Endothelial cell of umbilical vein (primary cell): ENCODE measurements around the gene FNBP1L. TPM values are rescaled to one million over a fixed set of nuclear protein-coding genes. Genes with fewer than 3 reads are reported as not detected.

Experiments used
- BruUV-seq: library from RNA; stranded (reverse); fragments of 400-500 nt; replicated peaks from 2 replicates; lab custom pipeline; 2021; lab: Mats Ljungman, UMichigan
- CTCF ChIA-PET: fragments of 300-600, 350-600 bp; sonication (Branson Sonifier 250); formaldehyde crosslinking; loops from one replicate; lab custom pipeline; 2021; ENCODE audit warnings: antibody characterized with exemption, inconsistent platforms; lab: Charles Lee
- POLR2A ChIA-PET: fragments of 300-600, 350-600 bp; sonication (Branson Sonifier 250); formaldehyde crosslinking; loops from one replicate; lab custom pipeline; 2021; ENCODE audit warnings: antibody characterized with exemption, inconsistent platforms; lab: Charles Lee
- DNase-seq: peaks from one replicate; pipeline ENCODE4 v3.0.0-alpha.2; 2011; ENCODE audit warnings: low read depth, low spot score
- FAIRE-seq: peaks from 2 replicates; lab custom pipeline; 2011; peaks lifted over from hg19 to GRCh38; lab: Jason Lieb, UNC
- H2AFZ ChIP-seq: 2 replicates; pipeline ENCODE4 v1.6.0; 2012; ENCODE audit warnings: low read depth, low read length, control low read depth, inconsistent platforms
- H3K27ac ChIP-seq: 2 replicates; pipeline ENCODE4 v1.5.1; 2011; ENCODE audit warnings: low read depth, mild to moderate bottlenecking, control low read depth, low read length, moderate library complexity; ENCODE audit not compliant: insufficient read depth
- H3K27me3 ChIP-seq, 2 experiments: 2 replicates each; pipeline versions ENCODE4 v1.6.0 to v1.6.1; 2011; ENCODE audit warnings: low read length in 2 of 2, mixed read lengths in 1 of 2; ENCODE audit not compliant: control insufficient read depth in 2 of 2, insufficient read depth in 2 of 2
- H3K36me3 ChIP-seq, 2 experiments: 2 replicates in 1 of 2; 3 replicates in 1 of 2; pipeline ENCODE4 v1.5.1; 2011; ENCODE audit warnings: low read length in 2 of 2, mild to moderate bottlenecking in 1 of 2, moderate library complexity in 1 of 2; ENCODE audit not compliant: control insufficient read depth in 2 of 2, insufficient read depth in 2 of 2; ENCODE audit errors: extremely low read depth in 1 of 2
- H3K4me1 ChIP-seq: 3 replicates; pipeline ENCODE4 v1.5.1; 2011; ENCODE audit warnings: mild to moderate bottlenecking, low read length; ENCODE audit not compliant: control insufficient read depth, insufficient read depth; ENCODE audit errors: extremely low read depth
- H3K4me2 ChIP-seq: 2 replicates; pipeline ENCODE4 v1.6.1; 2011; ENCODE audit warnings: low read length, control low read depth, mixed read lengths; ENCODE audit not compliant: insufficient read depth
- H3K4me3 ChIP-seq, 3 experiments: fragments of 200-600 bp in 1 of 3; sonication (generic), shearing (Covaris generic) in 1 of 3; replicated peaks in 1 of 3; 2 replicates each; pipeline ENCODE4 v1.5.1; 2011 to 2016; ENCODE audit warnings: control low read depth in 3 of 3, low read length in 3 of 3, mild to moderate bottlenecking in 2 of 3, inconsistent platforms in 1 of 3, low read depth in 1 of 3, moderate library complexity in 1 of 3; ENCODE audit not compliant: insufficient read depth in 1 of 3
- H3K79me2 ChIP-seq: 2 replicates; pipeline ENCODE4 v1.6.0; 2012; ENCODE audit warnings: low read length, inconsistent platforms; ENCODE audit not compliant: control insufficient read depth, insufficient read depth
- H3K9ac ChIP-seq: replicated peaks from 2 replicates; pipeline ENCODE3; 2011; ENCODE audit warnings: low read length, control low read depth; ENCODE audit not compliant: insufficient read depth; ENCODE audit errors: extremely low read depth
- H3K9me1 ChIP-seq: replicated peaks from 3 replicates; pipeline ENCODE4 v1.6.0; 2011; ENCODE audit warnings: mild to moderate bottlenecking, low read length; ENCODE audit not compliant: control insufficient read depth, insufficient read depth; ENCODE audit errors: extremely low read depth
- H3K9me3 ChIP-seq: replicated peaks from 2 replicates; pipeline ENCODE4 v1.5.1; 2012; ENCODE audit warnings: low read length, inconsistent platforms; ENCODE audit not compliant: control insufficient read depth, insufficient read depth
- H4K20me1 ChIP-seq: replicated peaks from 2 replicates; pipeline ENCODE3; 2011; ENCODE audit warnings: mild to moderate bottlenecking, low read length; ENCODE audit not compliant: control insufficient read depth, insufficient read depth; ENCODE audit errors: extremely low read depth
- CTCF ChIP-seq, 2 donors: IDR thresholded peaks; 1 replicate in 1 of 2; 2 replicates in 1 of 2; pipeline ENCODE4 v1.5.1; 2011; ENCODE audit warnings: low read length in 2 of 2, mild to moderate bottlenecking in 2 of 2, moderate library complexity in 2 of 2, control low read depth in 1 of 2, inconsistent platforms in 1 of 2, low read depth in 1 of 2; ENCODE audit not compliant: insufficient read depth in 1 of 2; ENCODE audit errors: extremely low read depth in 1 of 2
- EZH2 ChIP-seq: IDR thresholded peaks from 2 replicates; pipeline ENCODE4 v1.6.1; 2012; ENCODE audit warnings: borderline replicate concordance, low read depth, mild to moderate bottlenecking, moderate library complexity, low read length, inconsistent platforms; ENCODE audit not compliant: severe bottlenecking
- FOS ChIP-seq: IDR thresholded peaks from 2 replicates; pipeline ENCODE4 v1.6.1; 2011; ENCODE audit warnings: mild to moderate bottlenecking, low read length, moderate library complexity, borderline replicate concordance; ENCODE audit not compliant: insufficient read depth
- GATA2 ChIP-seq: IDR thresholded peaks from 2 replicates; pipeline ENCODE4 v1.7.0; 2011; ENCODE audit warnings: low read depth, mild to moderate bottlenecking, moderate library complexity, mixed read lengths, low read length; ENCODE audit not compliant: insufficient read length, insufficient read depth
- JUN ChIP-seq: IDR thresholded peaks from 2 replicates; pipeline ENCODE4 v1.6.1; 2011; ENCODE audit warnings: borderline replicate concordance, low read depth; ENCODE audit not compliant: insufficient read length, insufficient read depth
- MAX ChIP-seq: IDR thresholded peaks from 2 replicates; pipeline ENCODE4 v1.6.1; 2011; ENCODE audit not compliant: insufficient read depth, insufficient read length
- MYC ChIP-seq: IDR thresholded peaks from one replicate; pipeline ENCODE4 v1.6.1; 2011; ENCODE audit warnings: mild to moderate bottlenecking, low read depth, low read length
- POLR2A ChIP-seq: IDR thresholded peaks from 2 replicates; pipeline ENCODE4 v1.6.1; 2012; ENCODE audit warnings: low read depth, mild to moderate bottlenecking, control low read depth, low read length
- POLR2AphosphoS5 ChIP-seq: IDR thresholded peaks from 2 replicates; pipeline ENCODE4 v1.6.1; 2012; ENCODE audit warnings: low read depth, mild to moderate bottlenecking, control low read depth, low read length, moderate library complexity; ENCODE audit not compliant: insufficient read depth
- dilution Hi-C: fragments of 300-500 bp; cut with MboI; formaldehyde crosslinking; loops from one replicate; pipeline ENCODE4 v1.15.0; 2019; ENCODE audit warnings: low sequenced_read_pairs; ENCODE audit not compliant: extremely low pct_ligation_motif_present
- intact Hi-C: fragments of 100-400 bp; cut with micrococcal nuclease; formaldehyde crosslinking; loops from one replicate; pipeline ENCODE4 v1.10.0; 2022
- polyA plus RNA-seq, 4 experiments: library from polyadenylated mRNA; depleted of rRNA in 3 of 4; stranded (reverse) in 3 of 4; unstranded in 1 of 4; fragments of >200 nt; gene quantifications; 2 replicates each; pipeline versions ENCODE4 v1.2.1 to v1.2.3, GENCODE V29; 2011 to 2012; ENCODE audit warnings: missing spikeins in 1 of 4
- total RNA-seq: library from RNA; stranded (reverse); gene quantifications from 2 replicates; pipeline ENCODE4 v1.2.3, GENCODE V29; 2021

Gene FNBP1L
- total and polyA plus RNA-seq, 2 donors (not counting 3 experiments of a cell fraction or from before 2014, with no cell fraction given), result 28.1 to 56.4 TPM

- no peak overlapping the region for H3K4me3 ChIP-seq
- no peak overlapping the region for H3K27ac ChIP-seq
- no TSS peak for BruUV-seq
- no peak for DNase-seq
- no peaks in the 10 kb centered on the region for H3K27me3 ChIP-seq
- H3K9ac ChIP-seq, result no peak overlapping the region
- POLR2A ChIA-PET, result no interaction called here
- CTCF ChIA-PET, result no interaction called here
- dilution Hi-C loops (no loop called here), intact Hi-C loops (no loop called here)
- peaks cover 5% of the 10 kb centered on the region for H3K9me1 ChIP-seq
- peaks cover 70% of the 10 kb centered on the region for H3K79me2 ChIP-seq
- FAIRE-seq, result no peak
- no peaks in the 10 kb centered on the region for H3K36me3 ChIP-seq
- H3K4me2 ChIP-seq, result no peak overlapping the region
- peaks cover 24% of the 10 kb centered on the region for H4K20me1 ChIP-seq
- peaks cover 3% of the 10 kb centered on the region for H3K4me1 ChIP-seq
- H2AFZ ChIP-seq, result no peak overlapping the region
- no peak for TF ChIP-seq POLR2A
- TF ChIP-seq POLR2AphosphoS5, result no peak
- TF ChIP-seq MAX, result no peak
- no peak for TF ChIP-seq CTCF (IDR thresholded peaks at IDR 0.05; ENCODE audit: extremely low read depth in 1 of 2, insufficient read depth in 1 of 2, low read depth in 1 of 2, low read length in 2 of 2)
- no peak for TF ChIP-seq MYC
- TF ChIP-seq EZH2, result no peak
- TF ChIP-seq GATA2, result no peak
- TF ChIP-seq JUN, result no peak
- no peak for TF ChIP-seq FOS
- H3K9me3 ChIP-seq, result no peaks in the 10 kb centered on the region
These were observed 48.0 kb downstream of the FNBP1L start for GRCh38 chr1:93495911-93496310.
